Astrocyte (in vitro differentiated cells and primary cell): ENCODE data around the gene ANKRD42. TPM values are rescaled to one million over a fixed set of nuclear protein-coding genes. Genes with fewer than 3 reads are reported as not detected.

Source experiments
- DNase-seq: peaks from one replicate; pipeline ENCODE4 v3.0.0-alpha.2; 2010; ENCODE audit warnings: low read depth
- FAIRE-seq: peaks from 2 replicates; lab custom pipeline; 2011; peaks lifted over from hg19 to GRCh38; lab: Jason Lieb, UNC
- H2AFZ ChIP-seq: 2 replicates; pipeline ENCODE4 v1.6.0; 2012; ENCODE audit warnings: low read depth, low read length, inconsistent platforms
- H3K27ac ChIP-seq: 2 replicates; pipeline ENCODE4 v1.5.1; 2011; ENCODE audit warnings: low read depth, low read length, inconsistent platforms
- H3K27me3 ChIP-seq: 2 replicates; pipeline ENCODE4 v1.6.0; 2011; ENCODE audit warnings: low read length, inconsistent platforms; ENCODE audit not compliant: insufficient read depth
- H3K36me3 ChIP-seq: 2 replicates; pipeline ENCODE4 v1.5.1; 2011; ENCODE audit warnings: low read length, inconsistent platforms; ENCODE audit not compliant: insufficient read depth
- H3K4me1 ChIP-seq: 2 replicates; pipeline ENCODE4 v1.5.1; 2011; ENCODE audit warnings: low read length, inconsistent platforms; ENCODE audit not compliant: insufficient read depth
- H3K4me2 ChIP-seq: 2 replicates; pipeline ENCODE4 v1.6.0; 2012; ENCODE audit warnings: low read length, inconsistent platforms
- H3K4me3 ChIP-seq: 2 replicates; pipeline ENCODE4 v1.5.1; 2011; ENCODE audit warnings: low read depth, mild to moderate bottlenecking, low read length, inconsistent platforms; ENCODE audit not compliant: insufficient read depth
- H3K79me2 ChIP-seq: 2 replicates; pipeline ENCODE4 v1.6.0; 2012; ENCODE audit warnings: mild to moderate bottlenecking, low read length, inconsistent platforms; ENCODE audit not compliant: insufficient read depth
- H3K9ac ChIP-seq: 2 replicates; pipeline ENCODE4 v1.6.0; 2012; ENCODE audit warnings: mild to moderate bottlenecking, low read length, inconsistent platforms
- H3K9me3 ChIP-seq: 2 replicates; pipeline ENCODE4 v1.5.1; 2012; ENCODE audit warnings: low read depth, mild to moderate bottlenecking, low read length, inconsistent platforms; ENCODE audit not compliant: insufficient read depth
- H4K20me1 ChIP-seq: 2 replicates; pipeline ENCODE4 v1.6.0; 2012; ENCODE audit warnings: low read length, inconsistent platforms; ENCODE audit not compliant: insufficient read depth
- H3K27ac Mint-ChIP-seq: one replicate; pipeline ENCODE4 v1.8.0; 2021; ENCODE audit warnings: mild to moderate bottlenecking, mixed read lengths; ENCODE audit not compliant: unreplicated experiment
- H3K27me3 Mint-ChIP-seq: one replicate; pipeline ENCODE4 v1.8.0; 2021; ENCODE audit warnings: low read depth, mixed read lengths; ENCODE audit not compliant: unreplicated experiment
- H3K36me3 Mint-ChIP-seq: one replicate; pipeline ENCODE4 v1.8.0; 2021; ENCODE audit warnings: low read depth, mixed read lengths; ENCODE audit not compliant: unreplicated experiment
- H3K4me1 Mint-ChIP-seq: one replicate; pipeline ENCODE4 v1.8.0; 2021; ENCODE audit warnings: low read depth, mixed read lengths; ENCODE audit not compliant: unreplicated experiment
- H3K4me3 Mint-ChIP-seq: one replicate; pipeline ENCODE4 v1.8.0; 2021; ENCODE audit warnings: mild to moderate bottlenecking, moderate library complexity, mixed read lengths; ENCODE audit not compliant: unreplicated experiment
- H3K9me3 Mint-ChIP-seq: one replicate; pipeline ENCODE4 v1.8.0; 2021; ENCODE audit warnings: mild to moderate bottlenecking, mixed read lengths; ENCODE audit not compliant: unreplicated experiment
- CTCF ChIP-seq: IDR thresholded peaks from 2 replicates; pipeline ENCODE4 v1.5.1; 2011; ENCODE audit warnings: low read depth, mild to moderate bottlenecking, inconsistent platforms, low read length, moderate library complexity; ENCODE audit not compliant: insufficient read depth
- EZH2 ChIP-seq: IDR thresholded peaks from 2 replicates; pipeline ENCODE4 v1.6.1; 2012; ENCODE audit warnings: mild to moderate bottlenecking, low read length, inconsistent platforms; ENCODE audit not compliant: insufficient read depth
- total RNA-seq: library from RNA; stranded (reverse); gene quantifications from 2 replicates; pipeline ENCODE4 v1.2.1, GENCODE V29; 2021

Gene ANKRD42
- total RNA-seq, 1 donor from 2014 or later: 15.0 TPM

GRCh38 chr11:83185767-83186166 lies 7.7 kb upstream of the ANKRD42 start:
- Mint-ChIP-seq H3K4me3 (no peak overlapping the region), H3K27me3 (no peaks in the 10 kb centered on the region), H3K4me1 (no peaks in the 10 kb centered on the region), H3K9me3 (no peaks in the 10 kb centered on the region), H3K36me3 (peaks cover 8% of the 10 kb centered on the region), H3K27ac (no peak overlapping the region)
- Histone ChIP-seq H3K27ac (no peak overlapping the region), H3K4me3 (no peak overlapping the region), H3K4me2 (no peak overlapping the region), H3K36me3 (peaks cover 41% of the 10 kb centered on the region), H3K4me1 (no peaks in the 10 kb centered on the region), H3K27me3 (no peaks in the 10 kb centered on the region), H3K9ac (no peak overlapping the region), H3K9me3 (no peaks in the 10 kb centered on the region), H4K20me1 (peaks cover 9% of the 10 kb centered on the region), H3K79me2 (peaks cover 3% of the 10 kb centered on the region), H2AFZ (no peak overlapping the region)
- no peak for FAIRE-seq
- TF ChIP-seq CTCF (no peak), EZH2 (no peak)
- no peak for DNase-seq

GRCh38 chr11:83187465-83187864 lies 6.0 kb upstream of the ANKRD42 start:
- peaks cover 4% of the 10 kb centered on the region for H3K36me3 Mint-ChIP-seq
- no peaks in the 10 kb centered on the region for H3K27me3 Mint-ChIP-seq
- peaks cover 9% of the 10 kb centered on the region for H4K20me1 ChIP-seq
- H3K79me2 ChIP-seq: peaks cover 11% of the 10 kb centered on the region
- peaks cover 3% of the 10 kb centered on the region for H3K4me1 ChIP-seq
- H3K4me1 Mint-ChIP-seq: peaks cover 7% of the 10 kb centered on the region
- no peak for DNase-seq
- no peaks in the 10 kb centered on the region for H3K9me3 ChIP-seq
- H3K36me3 ChIP-seq: peaks cover 42% of the 10 kb centered on the region
- no peak overlapping the region for H3K27ac Mint-ChIP-seq
- H2AFZ ChIP-seq: no peak overlapping the region
- H3K9ac ChIP-seq: no peak overlapping the region
- no peak overlapping the region for H3K4me2 ChIP-seq
- FAIRE-seq: no peak
- TF ChIP-seq EZH2: no peak
- no peak for TF ChIP-seq CTCF
- H3K27ac ChIP-seq: no peak overlapping the region
- no peaks in the 10 kb centered on the region for H3K27me3 ChIP-seq
- H3K4me3 ChIP-seq: no peak overlapping the region
- H3K9me3 Mint-ChIP-seq: no peaks in the 10 kb centered on the region
- H3K4me3 Mint-ChIP-seq: no peak overlapping the region

- Histone ChIP-seq H3K4me1 (peaks cover 15% of the 10 kb centered on the region), H3K9me3 (no peaks in the 10 kb centered on the region), H3K9ac (no peak overlapping the region), H4K20me1 (peaks cover 4% of the 10 kb centered on the region), H3K4me2 (no peak overlapping the region), H3K79me2 (peaks cover 31% of the 10 kb centered on the region), H3K27ac (no peak overlapping the region), H3K27me3 (no peaks in the 10 kb centered on the region), H3K36me3 (peaks cover 18% of the 10 kb centered on the region), H3K4me3 (no peak overlapping the region), H2AFZ (no peak overlapping the region)
- peaks cover 3% of the 10 kb centered on the region for H3K36me3 Mint-ChIP-seq
- no peak for TF ChIP-seq EZH2
- no peak for TF ChIP-seq CTCF
- peaks cover 16% of the 10 kb centered on the region for H3K4me1 Mint-ChIP-seq
- peak overlapping the region; percentile 46 for H3K4me3 Mint-ChIP-seq
- no peaks in the 10 kb centered on the region for H3K27me3 Mint-ChIP-seq
- DNase-seq (no peak), FAIRE-seq (no peak)
- H3K9me3 Mint-ChIP-seq: no peaks in the 10 kb centered on the region
- no peak overlapping the region for H3K27ac Mint-ChIP-seq
Measured at GRCh38 chr11:83191491-83191890, 2.0 kb upstream of the ANKRD42 start.
